Breast epithelium (tissue), 3 donors: ENCODE measurements around the gene SYNE1.

Experiments
- CTCF ChIP-seq, 3 donors: fragments of 450-650 bp; IDR thresholded peaks; one replicate each; pipeline ENCODE4 v1.5.1; 2016 to 2017; ENCODE audit warnings: antibody characterized with exemption in 3 of 3, mild to moderate bottlenecking in 3 of 3, moderate library complexity in 3 of 3
- POLR2AphosphoS5 ChIP-seq, 3 donors: sonication (generic); formaldehyde crosslinking; IDR thresholded peaks; one replicate each; pipeline ENCODE4 v1.6.1; 2017; ENCODE audit warnings: antibody characterized with exemption in 3 of 3

- TF ChIP-seq POLR2AphosphoS5 (IDR thresholded peaks at IDR 0.05) = no peak
- TF ChIP-seq CTCF (IDR thresholded peaks at IDR 0.05) = no peak
These were observed 509.6 kb downstream of the SYNE1 start for GRCh38 chr6:152127432-152128165.
